ENCODE results near the gene TRIM10. TPM values are rescaled to one million over a fixed set of nuclear protein-coding genes. Genes with fewer than 3 reads are reported as not detected.

TRIM10 gene
- total and polyA plus RNA-seq, 4 donors = 0.29 to 128 (median 0.73) TPM

GRCh38 chr6:30184417-30185031 lies 23.5 kb upstream of the TRIM10 start (continued):
- TF ChIP-seq, protein P1, sequence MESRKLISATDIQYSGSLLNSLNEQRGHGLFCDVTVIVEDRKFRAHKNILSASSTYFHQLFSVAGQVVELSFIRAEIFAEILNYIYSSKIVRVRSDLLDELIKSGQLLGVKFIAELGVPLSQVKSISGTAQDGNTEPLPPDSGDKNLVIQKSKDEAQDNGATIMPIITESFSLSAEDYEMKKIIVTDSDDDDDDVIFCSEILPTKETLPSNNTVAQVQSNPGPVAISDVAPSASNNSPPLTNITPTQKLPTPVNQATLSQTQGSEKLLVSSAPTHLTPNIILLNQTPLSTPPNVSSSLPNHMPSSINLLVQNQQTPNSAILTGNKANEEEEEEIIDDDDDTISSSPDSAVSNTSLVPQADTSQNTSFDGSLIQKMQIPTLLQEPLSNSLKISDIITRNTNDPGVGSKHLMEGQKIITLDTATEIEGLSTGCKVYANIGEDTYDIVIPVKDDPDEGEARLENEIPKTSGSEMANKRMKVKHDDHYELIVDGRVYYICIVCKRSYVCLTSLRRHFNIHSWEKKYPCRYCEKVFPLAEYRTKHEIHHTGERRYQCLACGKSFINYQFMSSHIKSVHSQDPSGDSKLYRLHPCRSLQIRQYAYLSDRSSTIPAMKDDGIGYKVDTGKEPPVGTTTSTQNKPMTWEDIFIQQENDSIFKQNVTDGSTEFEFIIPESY (IDR thresholded peaks at IDR 0.05) = no peak
- TF ChIP-seq, protein P2, sequence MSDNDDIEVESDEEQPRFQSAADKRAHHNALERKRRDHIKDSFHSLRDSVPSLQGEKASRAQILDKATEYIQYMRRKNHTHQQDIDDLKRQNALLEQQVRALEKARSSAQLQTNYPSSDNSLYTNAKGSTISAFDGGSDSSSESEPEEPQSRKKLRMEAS (IDR thresholded peaks at IDR 0.05) = no peak
- TF ChIP-seq JUND (IDR thresholded peaks at IDR 0.05) = no peak
- TF ChIP-seq SP1 (IDR thresholded peaks at IDR 0.05) = no peak
- no peak for TF ChIP-seq NR2F2 (IDR thresholded peaks at IDR 0.05)

GRCh38 chr6:30180145-30180544 lies 19.1 kb upstream of the TRIM10 start:
- no peak for DNase-seq (ENCODE audit: low spot score)
- no peak for TF ChIP-seq ATF3 (IDR thresholded peaks at IDR 0.05)
- no peak for TF ChIP-seq YY1 (IDR thresholded peaks at IDR 0.05)
- TF ChIP-seq, protein P2 (IDR thresholded peaks at IDR 0.05) = no peak
- no peak for TF ChIP-seq FOXA2 (IDR thresholded peaks at IDR 0.05)
- no peak for TF ChIP-seq RAD21 (IDR thresholded peaks at IDR 0.05)
- TF ChIP-seq NR2F2 (IDR thresholded peaks at IDR 0.05) = no peak
- TF ChIP-seq TAF1 (conservative IDR thresholded peaks at IDR 0.05) = no peak
- no peak for TF ChIP-seq RXRA (IDR thresholded peaks at IDR 0.05)
- no peak for TF ChIP-seq SP1 (IDR thresholded peaks at IDR 0.05)
- TF ChIP-seq HNF4G (IDR thresholded peaks at IDR 0.05) = no peak
- TF ChIP-seq, protein P3, sequence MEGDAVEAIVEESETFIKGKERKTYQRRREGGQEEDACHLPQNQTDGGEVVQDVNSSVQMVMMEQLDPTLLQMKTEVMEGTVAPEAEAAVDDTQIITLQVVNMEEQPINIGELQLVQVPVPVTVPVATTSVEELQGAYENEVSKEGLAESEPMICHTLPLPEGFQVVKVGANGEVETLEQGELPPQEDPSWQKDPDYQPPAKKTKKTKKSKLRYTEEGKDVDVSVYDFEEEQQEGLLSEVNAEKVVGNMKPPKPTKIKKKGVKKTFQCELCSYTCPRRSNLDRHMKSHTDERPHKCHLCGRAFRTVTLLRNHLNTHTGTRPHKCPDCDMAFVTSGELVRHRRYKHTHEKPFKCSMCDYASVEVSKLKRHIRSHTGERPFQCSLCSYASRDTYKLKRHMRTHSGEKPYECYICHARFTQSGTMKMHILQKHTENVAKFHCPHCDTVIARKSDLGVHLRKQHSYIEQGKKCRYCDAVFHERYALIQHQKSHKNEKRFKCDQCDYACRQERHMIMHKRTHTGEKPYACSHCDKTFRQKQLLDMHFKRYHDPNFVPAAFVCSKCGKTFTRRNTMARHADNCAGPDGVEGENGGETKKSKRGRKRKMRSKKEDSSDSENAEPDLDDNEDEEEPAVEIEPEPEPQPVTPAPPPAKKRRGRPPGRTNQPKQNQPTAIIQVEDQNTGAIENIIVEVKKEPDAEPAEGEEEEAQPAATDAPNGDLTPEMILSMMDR (IDR thresholded peaks at IDR 0.05; ENCODE audit: low read depth, low read length, missing input control) = no peak
- no peak for TF ChIP-seq FOXA1 (IDR thresholded peaks at IDR 0.05)
- TF ChIP-seq EGR1 (IDR thresholded peaks at IDR 0.05; ENCODE audit: low read depth in 2 of 2) = no peak
- TF ChIP-seq, protein P1 (IDR thresholded peaks at IDR 0.05) = no peak
- TF ChIP-seq JUND (IDR thresholded peaks at IDR 0.05) = no peak
- TF ChIP-seq REST (IDR thresholded peaks at IDR 0.05) = no peak
- TF ChIP-seq HNF4A (conservative IDR thresholded peaks at IDR 0.05) = no peak
- TF ChIP-seq GABPA (IDR thresholded peaks at IDR 0.05 in 1 of 2, conservative IDR thresholded peaks at IDR 0.05 in 1 of 2) = no peak
- no peaks in the 10 kb centered on the region for H3K9me3 ChIP-seq (ENCODE audit: control insufficient read depth in 4 of 4, low read length in 3 of 4)
- H3K27me3 ChIP-seq (ENCODE audit: control insufficient read depth in 4 of 4, insufficient read depth in 4 of 4, low read length in 3 of 4) = no peaks in the 10 kb centered on the region
- no peak overlapping the region for H3K4me3 ChIP-seq (ENCODE audit: low read depth in 1 of 3, low read length in 3 of 3)
- H3K9ac ChIP-seq (ENCODE audit: low read depth in 1 of 2, low read length in 2 of 2) = no peak overlapping the region
- H3K4me1 ChIP-seq (ENCODE audit: control insufficient read depth in 4 of 4, insufficient read depth in 4 of 4, low read length in 3 of 4) = no peaks in the 10 kb centered on the region
- 89% methylated on average over 1 of the region's 1 CpG for whole genome bisulfite sequencing
- H3K27ac ChIP-seq (ENCODE audit: low read depth in 1 of 2, low read length in 2 of 2) = no peak overlapping the region
- H3K36me3 ChIP-seq (ENCODE audit: control insufficient read depth in 4 of 4, insufficient read depth in 3 of 4, low read depth in 1 of 4, low read length in 3 of 4) = peaks cover 1 to 7% (median 4%) of the 10 kb centered on the region in 4 donors

Measured in liver (tissue), 9 donors.